ENCODE data around the gene ARHGAP24.
A peak's percentile ranks its signal among the peaks of the same experiment; 100 is the strongest.

DNA sequence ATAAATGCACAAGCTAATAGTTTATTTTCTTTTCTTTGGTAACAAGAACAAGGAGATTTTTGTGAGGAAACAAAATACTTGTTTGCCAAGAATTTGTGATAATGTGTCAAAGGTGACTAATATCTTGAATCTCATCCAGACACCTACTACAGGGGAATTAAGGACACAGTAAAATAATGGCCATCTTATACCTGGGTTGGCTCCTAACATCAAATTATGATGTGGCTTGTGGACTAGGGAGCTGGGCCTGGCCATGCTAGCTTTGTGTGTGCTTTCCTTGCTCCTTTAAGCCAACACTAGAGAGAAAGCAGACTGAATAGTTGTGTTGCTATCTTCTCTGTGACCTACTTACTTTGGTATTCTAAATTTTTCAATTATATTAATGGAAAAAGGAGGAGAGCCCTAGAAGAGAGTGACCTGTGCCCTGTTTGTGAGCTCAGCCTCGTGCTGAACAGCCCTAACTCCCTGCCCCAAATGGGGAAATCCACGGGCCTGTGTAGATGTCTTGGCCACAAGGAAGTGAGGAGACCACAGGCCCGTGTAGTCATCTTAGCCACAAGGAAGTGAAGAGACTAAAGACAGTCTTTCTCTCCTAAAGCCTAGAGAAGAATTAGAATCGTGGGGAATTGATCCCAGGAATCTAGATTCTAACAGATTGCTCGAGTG, 23.3 kb downstream of the ARHGAP24 start:
- TF ChIP-seq REST (IDR thresholded peaks at IDR 0.05) (no peak), RAD21 (conservative IDR thresholded peaks at IDR 0.05 in 1 of 2, IDR thresholded peaks at IDR 0.05 in 1 of 2) (no peak), USF2 (IDR thresholded peaks at IDR 0.05) (no peak), ESRRA (IDR thresholded peaks at IDR 0.05; ENCODE audit: borderline replicate concordance, low read length) (no peak), JUN (IDR thresholded peaks at IDR 0.05) (no peak), EP300 (IDR thresholded peaks at IDR 0.05) (no peak), GATA3 (IDR thresholded peaks at IDR 0.05; ENCODE audit: borderline replicate concordance) (peak; percentile 37; the same call in 1 of the 2 replicates), ELK1 (IDR thresholded peaks at IDR 0.05; ENCODE audit: low read depth, low read length) (no peak), MAX (IDR thresholded peaks at IDR 0.05) (peak; percentile 47; the same call in 1 of the 2 replicates), PHF8 (IDR thresholded peaks at IDR 0.05; ENCODE audit: borderline replicate concordance, low read depth) (no peak), SREBF2 (IDR thresholded peaks at IDR 0.05) (no peak), CEBPB (IDR thresholded peaks at IDR 0.05) (no peak)
- TF ChIP-seq, protein P1, sequence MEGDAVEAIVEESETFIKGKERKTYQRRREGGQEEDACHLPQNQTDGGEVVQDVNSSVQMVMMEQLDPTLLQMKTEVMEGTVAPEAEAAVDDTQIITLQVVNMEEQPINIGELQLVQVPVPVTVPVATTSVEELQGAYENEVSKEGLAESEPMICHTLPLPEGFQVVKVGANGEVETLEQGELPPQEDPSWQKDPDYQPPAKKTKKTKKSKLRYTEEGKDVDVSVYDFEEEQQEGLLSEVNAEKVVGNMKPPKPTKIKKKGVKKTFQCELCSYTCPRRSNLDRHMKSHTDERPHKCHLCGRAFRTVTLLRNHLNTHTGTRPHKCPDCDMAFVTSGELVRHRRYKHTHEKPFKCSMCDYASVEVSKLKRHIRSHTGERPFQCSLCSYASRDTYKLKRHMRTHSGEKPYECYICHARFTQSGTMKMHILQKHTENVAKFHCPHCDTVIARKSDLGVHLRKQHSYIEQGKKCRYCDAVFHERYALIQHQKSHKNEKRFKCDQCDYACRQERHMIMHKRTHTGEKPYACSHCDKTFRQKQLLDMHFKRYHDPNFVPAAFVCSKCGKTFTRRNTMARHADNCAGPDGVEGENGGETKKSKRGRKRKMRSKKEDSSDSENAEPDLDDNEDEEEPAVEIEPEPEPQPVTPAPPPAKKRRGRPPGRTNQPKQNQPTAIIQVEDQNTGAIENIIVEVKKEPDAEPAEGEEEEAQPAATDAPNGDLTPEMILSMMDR (IDR thresholded peaks at IDR 0.05): no peak

Data from A549 (cell line).